Inflammatory macrophage treated with lipopolysaccharide for 4 hours (primary cell): ENCODE data around the gene DMRT1.
A peak's percentile ranks its signal among the peaks of the same experiment; 100 is the strongest.

Experiments used
- DNase-seq: peaks from one replicate; pipeline ENCODE4 v3.0.0-alpha.2; 2020

DMRT1 gene

GRCh38 chr9:928363-929042 is 87.0 kb downstream of the DMRT1 start:
- peak; percentile 22 for DNase-seq

DNA sequence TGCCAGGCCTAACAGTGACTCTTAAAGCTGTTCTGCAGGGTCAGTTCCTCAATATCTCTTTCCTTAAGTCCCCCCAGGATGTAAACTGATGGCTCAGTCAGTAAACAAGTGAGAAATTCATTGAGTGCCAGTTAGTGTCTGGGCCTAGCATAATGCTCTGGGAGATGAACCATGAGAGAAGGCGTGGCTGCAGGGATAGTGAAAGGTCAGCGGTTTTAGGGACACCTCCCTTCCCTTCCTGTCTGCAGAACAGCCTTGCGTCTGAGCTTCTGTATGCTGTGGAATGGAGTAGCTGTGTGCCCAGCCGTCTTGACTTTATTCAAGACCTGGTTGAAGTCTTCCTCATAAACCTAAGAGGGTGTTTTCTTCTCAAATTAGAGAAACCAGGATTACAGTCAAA is 88.2 kb downstream of the DMRT1 start:
- DNase-seq = no peak

- DNase-seq = no peak
Observed at GRCh38 chr9:933356-933755, 91.9 kb downstream of the DMRT1 start.

GRCh38 chr9:935348-935965 is 94.0 kb downstream of the DMRT1 start:
- DNase-seq = no peak

- DNase-seq = no peak
Observed at GRCh38 chr9:942805-943580, 101.5 kb downstream of the DMRT1 start.

GRCh38 chr9:947985-948384 is 106.5 kb downstream of the DMRT1 start:
- no peak for DNase-seq

DNA sequence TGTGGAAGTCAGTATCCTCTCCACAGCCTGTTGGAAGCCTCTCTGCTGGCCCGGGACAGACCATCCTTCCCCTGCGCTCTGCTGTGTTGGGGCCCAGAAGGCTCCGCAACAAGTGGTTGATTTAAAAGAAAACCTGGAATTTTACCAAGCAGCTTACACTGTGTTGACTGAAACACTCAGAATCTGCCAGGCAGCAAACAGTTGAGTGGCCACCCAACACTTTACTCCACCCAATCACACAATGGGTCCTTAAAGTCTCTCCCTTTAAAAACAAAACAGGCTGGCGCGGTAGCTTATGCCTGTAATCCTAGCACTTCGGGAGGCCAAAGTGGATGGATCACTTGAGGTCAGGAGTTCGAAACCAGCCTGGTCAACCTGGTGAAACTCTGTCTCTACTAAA is 107.0 kb downstream of the DMRT1 start:
- no peak for DNase-seq

DNA sequence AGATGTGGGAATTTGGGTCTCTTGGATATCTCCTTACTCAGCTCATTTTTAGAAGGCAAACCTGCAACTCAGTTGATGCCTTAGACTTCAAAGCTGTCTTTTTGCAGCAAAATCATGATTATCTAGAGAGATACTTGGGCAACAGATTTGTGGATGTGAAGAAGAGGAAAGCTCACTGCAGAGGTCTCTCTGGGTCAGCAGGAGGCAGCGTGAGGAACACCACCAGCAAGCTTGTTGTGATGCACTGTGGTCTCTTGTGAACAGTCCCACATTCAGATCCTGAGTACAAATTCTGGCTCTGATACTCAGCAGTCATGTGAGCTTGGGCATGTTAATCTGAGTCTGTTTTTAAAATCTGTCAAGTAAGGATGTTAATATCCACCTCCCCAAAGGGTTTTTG is 108.6 kb downstream of the DMRT1 start:
- no peak for DNase-seq

DNA sequence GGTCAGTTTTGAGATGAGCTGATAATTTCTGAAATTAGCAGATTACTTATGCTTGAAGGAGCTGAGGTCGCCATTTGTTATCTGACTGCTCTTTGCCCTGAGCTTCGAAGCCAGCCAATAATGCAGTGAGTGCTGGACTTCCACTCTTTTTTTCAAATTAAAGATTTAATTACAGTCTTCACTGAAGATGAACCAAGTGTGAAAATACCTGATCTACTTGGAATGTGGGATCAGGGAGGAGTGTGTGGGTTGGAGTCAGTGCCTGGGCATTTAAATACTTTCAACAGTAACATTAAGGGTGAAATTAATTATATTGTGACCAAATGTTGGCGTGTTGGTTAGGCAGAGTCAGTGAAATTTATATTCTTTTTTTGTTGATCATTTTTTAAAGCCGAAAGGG is 111.0 kb downstream of the DMRT1 start:
- no peak for DNase-seq

GRCh38 chr9:959105-959504 is 117.6 kb downstream of the DMRT1 start:
- no peak for DNase-seq

DNA sequence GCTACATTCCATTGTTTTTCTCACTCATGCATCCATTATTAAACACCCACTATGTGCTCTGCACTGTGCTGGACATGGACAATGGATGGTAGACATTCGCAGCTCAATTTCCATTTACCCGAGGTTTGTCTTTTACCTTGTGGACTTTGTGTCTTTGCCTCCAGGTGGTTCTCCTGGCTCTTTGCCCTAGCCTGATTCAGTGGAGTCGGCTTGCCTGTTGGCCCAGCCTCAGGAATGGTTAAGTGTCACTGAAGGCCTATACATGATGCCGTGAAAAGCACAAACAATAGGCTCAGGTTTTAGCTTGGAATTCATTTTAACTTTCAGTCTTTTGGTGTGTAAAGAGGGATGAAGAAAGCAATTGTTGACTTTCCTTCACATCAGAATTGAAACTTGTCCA is 118.4 kb downstream of the DMRT1 start:
- DNase-seq = no peak

DNA sequence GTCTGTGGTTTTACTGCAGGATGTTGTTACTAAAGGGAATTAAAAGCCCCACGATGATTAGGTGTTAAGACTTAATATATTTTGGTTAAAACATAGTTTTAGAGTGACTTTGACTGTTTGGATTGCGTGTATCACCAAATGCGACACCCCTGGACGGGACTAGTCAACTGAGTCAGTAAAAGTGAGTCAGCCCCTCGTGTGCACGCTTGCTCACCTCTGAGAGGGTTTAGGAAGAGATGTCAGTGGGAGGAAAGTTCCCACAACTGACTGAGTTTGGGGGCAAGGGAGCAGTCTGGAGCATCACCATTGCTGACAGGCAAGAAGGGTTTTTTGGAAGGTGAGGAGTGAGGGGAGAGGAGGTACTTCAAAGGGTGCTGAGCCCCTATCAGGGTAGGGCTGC is 120.5 kb downstream of the DMRT1 start:
- DNase-seq = no peak

GRCh38 chr9:965497-965896 is 124.0 kb downstream of the DMRT1 start:
- DNase-seq = no peak

DNA sequence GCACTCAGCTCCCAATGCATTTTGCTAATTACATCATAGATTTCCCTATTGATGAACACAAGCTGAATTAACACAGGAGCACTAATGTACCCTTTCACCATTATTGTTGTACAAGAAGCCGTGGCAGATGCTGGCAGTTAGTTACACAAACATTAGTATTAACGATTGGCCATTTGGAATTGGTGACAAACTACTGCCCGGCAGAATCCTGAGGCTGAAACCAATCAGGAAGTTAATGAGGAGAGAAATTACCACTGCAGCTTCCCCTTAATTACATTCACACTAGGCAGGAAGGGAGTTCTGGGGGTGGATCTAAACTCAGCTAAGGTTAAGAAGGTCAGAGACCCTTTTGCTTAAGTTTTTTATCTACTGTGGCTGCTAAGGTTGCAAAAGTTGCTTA is 125.4 kb downstream of the DMRT1 start:
- no peak for DNase-seq

GRCh38 chr9:967436-967835 is 125.9 kb downstream of the DMRT1 start:
- no peak for DNase-seq

DNA sequence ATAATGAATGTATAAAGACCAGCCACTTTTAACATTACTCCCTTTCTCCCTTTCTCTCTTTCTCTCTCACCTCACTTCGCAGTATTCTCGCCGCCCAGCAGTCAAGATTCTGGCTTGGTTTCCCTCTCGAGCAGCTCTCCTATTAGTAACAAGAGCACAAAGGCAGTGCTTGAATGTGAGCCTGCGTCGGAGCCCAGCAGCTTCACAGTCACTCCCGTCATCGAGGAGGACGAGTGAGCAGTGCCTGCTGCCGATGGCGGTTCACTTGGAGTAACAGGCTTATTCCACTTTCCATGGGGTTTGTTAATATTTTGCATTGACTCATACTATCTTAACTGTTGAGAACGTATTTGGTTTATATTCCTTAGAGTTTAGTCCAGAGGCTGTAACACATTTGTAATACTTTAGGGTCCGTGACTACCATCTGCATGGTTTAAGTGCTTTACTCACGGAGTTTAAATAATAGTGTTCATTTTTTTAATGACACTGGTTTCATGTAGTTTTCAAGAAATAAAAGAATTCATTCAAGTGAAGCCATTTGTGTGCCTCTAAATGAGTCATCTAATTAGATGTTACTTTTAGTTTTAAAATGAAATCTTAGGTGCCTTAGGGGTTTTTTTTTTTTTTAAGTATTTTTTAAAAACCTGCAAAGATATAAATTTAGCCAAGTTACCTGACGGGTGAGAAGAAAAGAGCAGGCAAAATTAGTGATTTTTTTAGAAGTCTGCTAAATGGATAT is 126.6 kb downstream of the DMRT1 start:
- no peak for DNase-seq

GRCh38 chr9:969310-970150 is 128.0 kb downstream of the DMRT1 start:
- DNase-seq = no peak

GRCh38 chr9:970151-970996 is 128.9 kb downstream of the DMRT1 start:
- DNase-seq = no peak

GRCh38 chr9:971901-972500 is 130.5 kb downstream of the DMRT1 start:
- peak; percentile 35 for DNase-seq

- peak; percentile 11 for DNase-seq
Observed at GRCh38 chr9:972501-973294, 131.2 kb downstream of the DMRT1 start.
